ENCODE measurements around the gene COL17A1. TPM values are rescaled to one million over a fixed set of nuclear protein-coding genes. Genes with fewer than 3 reads are reported as not detected.

COL17A1 gene
- total and polyA plus RNA-seq, 2 of the 13 experiments (the other 11 are each of a cell fraction or from before 2014, with no cell fraction given) = 0.03 TPM; not detected in 1

GRCh38 chr10:104120903-104121484, 35.3 kb upstream of the COL17A1 start (continued):
- TF ChIP-seq KLF15 (CRISPR knock-in tag; IDR thresholded peaks at IDR 0.05; ENCODE audit: borderline replicate concordance) (no peak), MAFG (CRISPR knock-in tag; IDR thresholded peaks at IDR 0.05) (no peak), ZNF235 (CRISPR knock-in tag; IDR thresholded peaks at IDR 0.05; ENCODE audit: borderline replicate concordance) (no peak), JUNB (CRISPR knock-in tag; IDR thresholded peaks at IDR 0.05; ENCODE audit: borderline replicate concordance) (no peak), ELF4 (CRISPR knock-in tag; IDR thresholded peaks at IDR 0.05; ENCODE audit: borderline replicate concordance) (no peak), ZNF234 (CRISPR knock-in tag; conservative IDR thresholded peaks at IDR 0.05) (no peak), SIX1 (CRISPR knock-in tag; IDR thresholded peaks at IDR 0.05; ENCODE audit: borderline replicate concordance) (no peak), ZKSCAN8 (CRISPR knock-in tag; IDR thresholded peaks at IDR 0.05; ENCODE audit: borderline replicate concordance) (0 out of 2 replicates have a peak, but pooled peaks have one; percentile 16), RORA (CRISPR knock-in tag; IDR thresholded peaks at IDR 0.05) (no peak), SCMH1 (CRISPR knock-in tag; IDR thresholded peaks at IDR 0.05; ENCODE audit: borderline replicate concordance) (no peak), ZNF263 (CRISPR knock-in tag; IDR thresholded peaks at IDR 0.05) (no peak), PRPF4 (IDR thresholded peaks at IDR 0.05; ENCODE audit: low read depth, low read length, poor library complexity, severe bottlenecking) (no peak), ESRRA (CRISPR knock-in tag; IDR thresholded peaks at IDR 0.05; ENCODE audit: low read depth) (no peak), CC2D1A (CRISPR knock-in tag; IDR thresholded peaks at IDR 0.05) (no peak), NCOR1 (IDR thresholded peaks at IDR 0.05; ENCODE audit: borderline replicate concordance, low read length) (no peak), ZBTB42 (CRISPR knock-in tag; IDR thresholded peaks at IDR 0.05) (no peak), ETV5 (CRISPR knock-in tag; IDR thresholded peaks at IDR 0.05; ENCODE audit: borderline replicate concordance) (no peak), ZNF282 (IDR thresholded peaks at IDR 0.05; ENCODE audit: partially characterized antibody) (no peak), TCF7L2 (IDR thresholded peaks at IDR 0.05; ENCODE audit: low read depth, low read length) (no peak), FOXO1 (CRISPR knock-in tag; IDR thresholded peaks at IDR 0.05) (no peak)
- TF ChIP-seq, protein P1, sequence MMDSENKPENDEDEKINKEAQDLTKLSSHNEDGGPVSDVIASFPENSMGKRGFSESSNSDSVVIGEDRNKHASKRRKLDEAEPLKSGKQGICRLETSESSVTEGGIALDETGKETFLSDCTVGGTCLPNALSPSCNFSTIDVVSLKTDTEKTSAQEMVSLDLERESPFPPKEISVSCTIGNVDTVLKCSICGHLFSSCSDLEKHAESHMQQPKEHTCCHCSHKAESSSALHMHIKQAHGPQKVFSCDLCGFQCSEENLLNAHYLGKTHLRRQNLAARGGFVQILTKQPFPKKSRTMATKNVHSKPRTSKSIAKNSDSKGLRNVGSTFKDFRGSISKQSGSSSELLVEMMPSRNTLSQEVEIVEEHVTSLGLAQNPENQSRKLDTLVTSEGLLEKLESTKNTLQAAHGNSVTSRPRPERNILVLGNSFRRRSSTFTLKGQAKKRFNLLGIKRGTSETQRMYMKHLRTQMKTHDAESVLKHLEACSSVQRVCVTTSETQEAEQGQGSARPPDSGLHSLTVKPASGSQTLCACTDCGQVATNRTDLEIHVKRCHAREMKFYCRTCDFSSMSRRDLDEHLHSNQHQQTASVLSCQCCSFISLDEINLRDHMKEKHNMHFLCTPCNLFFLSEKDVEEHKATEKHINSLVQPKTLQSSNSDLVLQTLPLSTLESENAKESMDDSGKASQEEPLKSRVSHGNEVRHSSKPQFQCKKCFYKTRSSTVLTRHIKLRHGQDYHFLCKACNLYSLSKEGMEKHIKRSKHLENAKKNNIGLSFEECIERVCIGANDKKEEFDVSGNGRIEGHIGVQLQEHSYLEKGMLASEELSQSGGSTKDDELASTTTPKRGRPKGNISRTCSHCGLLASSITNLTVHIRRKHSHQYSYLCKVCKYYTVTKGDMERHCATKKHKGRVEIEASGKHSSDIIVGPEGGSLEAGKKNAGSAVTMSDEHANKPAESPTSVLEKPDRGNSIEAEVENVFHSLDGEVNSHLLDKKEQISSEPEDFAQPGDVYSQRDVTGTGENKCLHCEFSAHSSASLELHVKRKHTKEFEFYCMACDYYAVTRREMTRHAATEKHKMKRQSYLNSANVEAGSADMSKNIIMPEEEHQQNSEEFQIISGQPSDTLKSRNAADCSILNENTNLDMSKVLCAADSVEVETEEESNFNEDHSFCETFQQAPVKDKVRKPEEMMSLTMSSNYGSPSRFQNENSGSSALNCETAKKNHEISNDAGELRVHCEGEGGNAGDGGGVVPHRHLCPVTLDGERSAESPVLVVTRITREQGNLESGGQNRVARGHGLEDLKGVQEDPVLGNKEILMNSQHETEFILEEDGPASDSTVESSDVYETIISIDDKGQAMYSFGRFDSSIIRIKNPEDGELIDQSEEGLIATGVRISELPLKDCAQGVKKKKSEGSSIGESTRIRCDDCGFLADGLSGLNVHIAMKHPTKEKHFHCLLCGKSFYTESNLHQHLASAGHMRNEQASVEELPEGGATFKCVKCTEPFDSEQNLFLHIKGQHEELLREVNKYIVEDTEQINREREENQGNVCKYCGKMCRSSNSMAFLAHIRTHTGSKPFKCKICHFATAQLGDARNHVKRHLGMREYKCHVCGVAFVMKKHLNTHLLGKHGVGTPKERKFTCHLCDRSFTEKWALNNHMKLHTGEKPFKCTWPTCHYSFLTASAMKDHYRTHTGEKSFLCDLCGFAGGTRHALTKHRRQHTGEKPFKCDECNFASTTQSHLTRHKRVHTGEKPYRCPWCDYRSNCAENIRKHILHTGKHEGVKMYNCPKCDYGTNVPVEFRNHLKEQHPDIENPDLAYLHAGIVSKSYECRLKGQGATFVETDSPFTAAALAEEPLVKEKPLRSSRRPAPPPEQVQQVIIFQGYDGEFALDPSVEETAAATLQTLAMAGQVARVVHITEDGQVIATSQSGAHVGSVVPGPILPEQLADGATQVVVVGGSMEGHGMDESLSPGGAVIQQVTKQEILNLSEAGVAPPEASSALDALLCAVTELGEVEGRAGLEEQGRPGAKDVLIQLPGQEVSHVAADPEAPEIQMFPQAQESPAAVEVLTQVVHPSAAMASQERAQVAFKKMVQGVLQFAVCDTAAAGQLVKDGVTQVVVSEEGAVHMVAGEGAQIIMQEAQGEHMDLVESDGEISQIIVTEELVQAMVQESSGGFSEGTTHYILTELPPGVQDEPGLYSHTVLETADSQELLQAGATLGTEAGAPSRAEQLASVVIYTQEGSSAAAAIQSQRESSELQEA (CRISPR knock-in tag; IDR thresholded peaks at IDR 0.05; ENCODE audit: not compliant biosample characterization) = no peak
- TF ChIP-seq, protein P2, sequence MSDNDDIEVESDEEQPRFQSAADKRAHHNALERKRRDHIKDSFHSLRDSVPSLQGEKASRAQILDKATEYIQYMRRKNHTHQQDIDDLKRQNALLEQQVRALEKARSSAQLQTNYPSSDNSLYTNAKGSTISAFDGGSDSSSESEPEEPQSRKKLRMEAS (IDR thresholded peaks at IDR 0.05) = peak; percentile 40; the same call in 1 of the 2 replicates
- TF ChIP-seq, protein P3, sequence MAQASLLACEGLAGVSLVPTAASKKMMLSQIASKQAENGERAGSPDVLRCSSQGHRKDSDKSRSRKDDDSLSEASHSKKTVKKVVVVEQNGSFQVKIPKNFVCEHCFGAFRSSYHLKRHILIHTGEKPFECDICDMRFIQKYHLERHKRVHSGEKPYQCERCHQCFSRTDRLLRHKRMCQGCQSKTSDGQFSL (CRISPR knock-in tag; IDR thresholded peaks at IDR 0.05) = peak; percentile 76; the same call in 1 of the 2 replicates
